SU-DHL-6 (cell line): ENCODE data around the gene FEZF2.

Experiments used
- H2AFZ ChIP-seq: fragments of 200-600 bp; sonication (generic); 2 replicates; pipeline ENCODE4 v1.6.1; 2014; ENCODE audit warnings: low read depth, mild to moderate bottlenecking, moderate library complexity, mixed read lengths, antibody characterized with exemption, low read length; ENCODE audit not compliant: severe bottlenecking
- H3F3A ChIP-seq: fragments of 200-600 bp; shearing (Covaris generic); 2 replicates; pipeline ENCODE4 v1.6.0; 2016; ENCODE audit warnings: antibody characterized with exemption, mild to moderate bottlenecking; ENCODE audit not compliant: insufficient read depth
- H3K27ac ChIP-seq: fragments of 200-600 bp; sonication (generic); 2 replicates; pipeline ENCODE4 v1.5.1; 2016; ENCODE audit warnings: low read depth, mild to moderate bottlenecking, low read length, moderate library complexity, mixed read lengths
- H3K27me3 ChIP-seq: fragments of 200-600 bp; sonication (generic), shearing (Covaris generic); 2 replicates; pipeline ENCODE4 v1.6.0; 2014; ENCODE audit warnings: mild to moderate bottlenecking, low read length
- H3K36me3 ChIP-seq: fragments of 200-600 bp; sonication (generic); 2 replicates; pipeline ENCODE4 v1.6.1; 2014; ENCODE audit warnings: mild to moderate bottlenecking, low read length, mixed read lengths
- H3K4me2 ChIP-seq: fragments of 300-600, 200-600 bp; shearing (Covaris generic), sonication (generic); 2 replicates; pipeline ENCODE4 v1.6.0; 2014; ENCODE audit warnings: low read length, low read depth, mild to moderate bottlenecking; ENCODE audit not compliant: poor library complexity, severe bottlenecking
- H3K4me3 ChIP-seq: fragments of 200-600 bp; sonication (generic); 2 replicates; pipeline ENCODE4 v1.5.1; 2014; ENCODE audit warnings: antibody characterized with exemption, low read length, mild to moderate bottlenecking, mixed read lengths; ENCODE audit not compliant: insufficient read depth, poor library complexity, severe bottlenecking
- H3K79me2 ChIP-seq: fragments of 200-600 bp; sonication (generic); 2 replicates; pipeline ENCODE4 v1.6.1; 2014; ENCODE audit warnings: mild to moderate bottlenecking, low read length, moderate library complexity; ENCODE audit not compliant: insufficient read depth
- H3K9ac ChIP-seq: fragments of 200-600 bp; sonication (generic); 2 replicates; pipeline ENCODE4 v1.7.0; 2014; ENCODE audit warnings: mild to moderate bottlenecking, low read length
- H3K9me2 ChIP-seq: fragments of 200-600 bp; sonication (generic); replicated peaks from 2 replicates; pipeline ENCODE4 v1.6.1; 2014; ENCODE audit warnings: low read length; ENCODE audit not compliant: insufficient read depth
- H3K9me3 ChIP-seq: fragments of 200-600 bp; sonication (generic); 2 replicates; pipeline ENCODE4 v1.6.1; 2014; ENCODE audit warnings: low read length, mixed read lengths; ENCODE audit not compliant: insufficient read depth
- H4K20me1 ChIP-seq: fragments of 200-600 bp; sonication (generic); 2 replicates; pipeline ENCODE4 v1.6.1; 2014; ENCODE audit warnings: low read depth, mild to moderate bottlenecking, antibody characterized with exemption, low read length, moderate library complexity, mixed read lengths
- EZH2phosphoT487 ChIP-seq: fragments of 200-600 bp; sonication (generic), shearing (Covaris generic); conservative IDR thresholded peaks from 2 replicates; pipeline ENCODE4 v1.6.1; 2018; ENCODE audit warnings: mild to moderate bottlenecking, antibody characterized with exemption, low read length, moderate library complexity, mixed read lengths
- TF ChIP-seq, protein P1 (sequence below): fragments of 200-600 bp; sonication (generic); IDR thresholded peaks from one replicate; pipeline ENCODE4 v1.5.1; 2017; ENCODE audit warnings: antibody characterized with exemption, mild to moderate bottlenecking, low read length, moderate library complexity; ENCODE audit not compliant: insufficient read depth, poor library complexity, severe bottlenecking

Gene FEZF2

DNA sequence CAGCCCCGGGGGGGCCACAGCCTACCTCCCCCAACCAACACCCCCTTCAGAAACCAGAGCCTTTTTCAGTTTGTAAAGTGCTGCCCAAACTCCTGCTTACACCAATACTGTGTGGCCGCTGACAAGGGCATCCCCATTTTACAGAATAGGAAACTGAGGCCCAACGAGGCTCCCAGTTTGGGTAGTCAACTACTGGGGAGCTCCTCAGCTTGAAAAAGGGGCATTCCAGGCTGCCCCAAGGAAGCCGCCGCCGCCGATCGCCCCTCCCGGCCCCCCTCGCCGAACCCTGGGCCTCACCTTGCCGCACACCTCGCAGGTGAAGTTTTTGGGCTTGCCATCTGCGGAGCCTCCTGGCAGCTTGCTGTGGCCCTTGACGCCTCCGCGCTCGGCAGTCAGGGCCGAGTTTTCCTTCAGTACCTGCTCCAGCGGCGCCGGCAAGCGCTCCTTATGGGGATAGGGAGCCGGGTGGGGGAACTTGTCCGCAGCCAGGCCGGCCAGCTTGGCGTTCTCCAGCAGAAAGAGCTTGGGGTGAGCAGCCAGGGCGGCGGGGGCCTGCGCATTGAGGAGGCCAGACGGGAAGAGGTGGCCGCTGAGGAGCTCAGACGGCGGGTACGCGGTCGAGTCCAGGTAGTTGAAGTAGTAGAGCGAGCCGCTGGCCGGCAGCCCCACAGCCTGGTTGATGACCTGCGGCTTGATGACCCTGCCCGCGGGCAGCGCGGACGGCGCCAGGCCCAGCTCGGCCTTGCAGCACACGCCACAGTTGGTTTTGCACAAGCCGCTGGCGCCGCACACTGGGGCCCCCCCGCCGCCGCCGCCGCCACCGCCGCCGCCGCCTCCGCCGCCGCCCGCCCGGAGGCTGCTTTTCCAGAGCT, 1.4 kb downstream of the FEZF2 start:
- Histone ChIP-seq H3K4me3 (no peak overlapping the region), H3K9me3 (no peaks in the 10 kb centered on the region), H3K9me2 (no peaks in the 10 kb centered on the region), H2AFZ (no peak overlapping the region), H3K27me3 (peaks cover 3% of the 10 kb centered on the region; the same call in 1 of the 2 replicates), H3K79me2 (no peaks in the 10 kb centered on the region), H3F3A (no peaks in the 10 kb centered on the region), H3K4me2 (no peak overlapping the region), H4K20me1 (no peaks in the 10 kb centered on the region), H3K36me3 (no peaks in the 10 kb centered on the region), H3K9ac (no peak overlapping the region), H3K27ac (no peak overlapping the region)
- no peak for TF ChIP-seq EZH2phosphoT487
- TF ChIP-seq, protein P1, sequence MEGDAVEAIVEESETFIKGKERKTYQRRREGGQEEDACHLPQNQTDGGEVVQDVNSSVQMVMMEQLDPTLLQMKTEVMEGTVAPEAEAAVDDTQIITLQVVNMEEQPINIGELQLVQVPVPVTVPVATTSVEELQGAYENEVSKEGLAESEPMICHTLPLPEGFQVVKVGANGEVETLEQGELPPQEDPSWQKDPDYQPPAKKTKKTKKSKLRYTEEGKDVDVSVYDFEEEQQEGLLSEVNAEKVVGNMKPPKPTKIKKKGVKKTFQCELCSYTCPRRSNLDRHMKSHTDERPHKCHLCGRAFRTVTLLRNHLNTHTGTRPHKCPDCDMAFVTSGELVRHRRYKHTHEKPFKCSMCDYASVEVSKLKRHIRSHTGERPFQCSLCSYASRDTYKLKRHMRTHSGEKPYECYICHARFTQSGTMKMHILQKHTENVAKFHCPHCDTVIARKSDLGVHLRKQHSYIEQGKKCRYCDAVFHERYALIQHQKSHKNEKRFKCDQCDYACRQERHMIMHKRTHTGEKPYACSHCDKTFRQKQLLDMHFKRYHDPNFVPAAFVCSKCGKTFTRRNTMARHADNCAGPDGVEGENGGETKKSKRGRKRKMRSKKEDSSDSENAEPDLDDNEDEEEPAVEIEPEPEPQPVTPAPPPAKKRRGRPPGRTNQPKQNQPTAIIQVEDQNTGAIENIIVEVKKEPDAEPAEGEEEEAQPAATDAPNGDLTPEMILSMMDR: no peak

- Histone ChIP-seq H3K79me2 (no peaks in the 10 kb centered on the region), H4K20me1 (no peaks in the 10 kb centered on the region), H2AFZ (no peak overlapping the region), H3K27me3 (peaks cover 2% of the 10 kb centered on the region; the same call in 1 of the 2 replicates), H3K4me3 (no peak overlapping the region), H3K27ac (no peak overlapping the region), H3K36me3 (no peaks in the 10 kb centered on the region), H3K9me3 (no peaks in the 10 kb centered on the region), H3K9me2 (no peaks in the 10 kb centered on the region), H3F3A (no peaks in the 10 kb centered on the region), H3K9ac (no peak overlapping the region), H3K4me2 (no peak overlapping the region)
- TF ChIP-seq, protein P1: no peak
- TF ChIP-seq EZH2phosphoT487: no peak
Measured at GRCh38 chr3:62370858-62371719, 2.3 kb downstream of the FEZF2 start.

GRCh38 chr3:62370112-62370857, 3.1 kb downstream of the FEZF2 start:
- TF ChIP-seq, protein P1: no peak
- TF ChIP-seq EZH2phosphoT487: no peak
- Histone ChIP-seq H3K27ac (no peak overlapping the region), H3K4me3 (no peak overlapping the region), H3K9me2 (no peaks in the 10 kb centered on the region), H3K27me3 (no peaks in the 10 kb centered on the region), H3K9me3 (no peaks in the 10 kb centered on the region), H3F3A (no peaks in the 10 kb centered on the region), H3K9ac (no peak overlapping the region), H3K79me2 (no peaks in the 10 kb centered on the region), H3K36me3 (no peaks in the 10 kb centered on the region), H3K4me2 (no peak overlapping the region), H2AFZ (no peak overlapping the region), H4K20me1 (no peaks in the 10 kb centered on the region)
